Kidney epithelial cell (primary cell): ENCODE data around the gene MEGF6. TPM values are rescaled to one million over a fixed set of nuclear protein-coding genes. Genes with fewer than 3 reads are reported as not detected.

Source experiments
- DNase-seq: peaks from one replicate; pipeline ENCODE4 v3.0.0-alpha.2; 2010; ENCODE audit warnings: low read depth
- H3K27me3 ChIP-seq: 2 replicates; pipeline ENCODE4 v1.6.0; 2011; ENCODE audit warnings: low read length; ENCODE audit not compliant: control insufficient read depth, insufficient read depth
- H3K36me3 ChIP-seq: 2 replicates; pipeline ENCODE4 v1.5.1; 2011; ENCODE audit warnings: low read length; ENCODE audit not compliant: control insufficient read depth, insufficient read depth
- H3K4me3 ChIP-seq: 2 replicates; pipeline ENCODE4 v1.5.1; 2011; ENCODE audit warnings: low read depth, mild to moderate bottlenecking, control low read depth, low read length
- total RNA-seq: library from RNA; depleted of rRNA; stranded (reverse); fragments of >200 nt; gene quantifications from 2 replicates; pipeline ENCODE4 v1.2.3, GENCODE V29; 2015
- TF ChIP-seq, protein P1 (sequence below): IDR thresholded peaks from 2 replicates; pipeline ENCODE4 v1.5.1; 2011; ENCODE audit warnings: mild to moderate bottlenecking, moderate library complexity, low read length, control low read depth, inconsistent platforms; ENCODE audit not compliant: insufficient read depth, poor library complexity, severe bottlenecking

Gene MEGF6
- total RNA-seq, 1 donor from 2014 or later = 13.1 TPM

DNA sequence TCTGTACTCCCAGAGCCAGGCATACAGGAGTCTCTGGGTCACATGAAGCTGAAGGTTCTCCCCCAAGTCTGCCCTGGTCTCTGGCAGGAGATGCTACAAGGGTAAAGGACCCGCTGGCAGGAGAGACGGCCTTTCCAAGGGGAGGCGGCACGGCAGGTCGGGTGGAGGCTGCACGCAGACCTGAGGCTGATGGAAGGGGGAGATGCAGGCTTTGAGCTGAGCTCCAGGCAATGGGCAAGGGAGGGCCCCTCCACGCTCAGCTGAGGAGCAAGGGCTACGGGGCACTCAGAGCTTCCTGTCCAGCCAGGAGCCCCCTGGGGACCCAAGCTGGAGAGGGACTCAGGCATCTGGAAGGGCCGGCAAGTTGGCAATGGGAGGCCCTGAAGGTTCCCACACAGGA is 50.3 kb downstream of the MEGF6 start:
- TF ChIP-seq, protein P1, sequence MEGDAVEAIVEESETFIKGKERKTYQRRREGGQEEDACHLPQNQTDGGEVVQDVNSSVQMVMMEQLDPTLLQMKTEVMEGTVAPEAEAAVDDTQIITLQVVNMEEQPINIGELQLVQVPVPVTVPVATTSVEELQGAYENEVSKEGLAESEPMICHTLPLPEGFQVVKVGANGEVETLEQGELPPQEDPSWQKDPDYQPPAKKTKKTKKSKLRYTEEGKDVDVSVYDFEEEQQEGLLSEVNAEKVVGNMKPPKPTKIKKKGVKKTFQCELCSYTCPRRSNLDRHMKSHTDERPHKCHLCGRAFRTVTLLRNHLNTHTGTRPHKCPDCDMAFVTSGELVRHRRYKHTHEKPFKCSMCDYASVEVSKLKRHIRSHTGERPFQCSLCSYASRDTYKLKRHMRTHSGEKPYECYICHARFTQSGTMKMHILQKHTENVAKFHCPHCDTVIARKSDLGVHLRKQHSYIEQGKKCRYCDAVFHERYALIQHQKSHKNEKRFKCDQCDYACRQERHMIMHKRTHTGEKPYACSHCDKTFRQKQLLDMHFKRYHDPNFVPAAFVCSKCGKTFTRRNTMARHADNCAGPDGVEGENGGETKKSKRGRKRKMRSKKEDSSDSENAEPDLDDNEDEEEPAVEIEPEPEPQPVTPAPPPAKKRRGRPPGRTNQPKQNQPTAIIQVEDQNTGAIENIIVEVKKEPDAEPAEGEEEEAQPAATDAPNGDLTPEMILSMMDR = no peak
- H3K27me3 ChIP-seq = peaks cover 26% of the 10 kb centered on the region
- no peaks in the 10 kb centered on the region for H3K36me3 ChIP-seq
- no peak for DNase-seq
- no peak overlapping the region for H3K4me3 ChIP-seq

DNA sequence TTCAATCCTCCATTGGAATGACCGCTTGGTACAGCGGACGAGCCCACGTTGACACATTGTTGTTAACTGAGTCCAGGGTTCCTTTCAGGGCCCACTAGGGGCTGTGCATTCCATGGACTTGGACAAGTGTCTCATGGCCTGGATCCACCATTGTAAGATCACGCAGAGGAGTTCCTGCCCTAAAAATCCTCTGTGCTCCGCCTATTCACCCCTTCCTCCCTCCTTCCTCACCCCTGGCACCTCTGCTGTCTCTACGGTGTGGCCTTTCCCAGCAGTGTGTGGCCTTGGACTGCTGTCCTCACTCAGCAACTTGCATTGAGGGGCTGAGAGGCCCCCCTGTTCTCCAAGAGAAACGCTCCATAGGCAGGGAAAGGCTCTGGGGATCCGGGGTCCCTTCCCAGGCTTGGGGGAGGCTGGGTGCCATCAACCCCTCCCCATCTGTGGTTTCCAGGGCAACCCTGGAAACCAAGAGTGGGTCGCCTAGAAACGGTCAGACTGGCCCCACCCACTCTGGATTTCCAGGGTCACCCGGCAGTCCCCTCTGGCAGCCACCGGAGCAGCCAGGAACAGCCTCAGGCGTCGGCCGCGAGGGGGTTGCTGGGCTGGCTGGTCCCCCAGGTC is 50.9 kb downstream of the MEGF6 start:
- TF ChIP-seq, protein P1 = no peak
- Histone ChIP-seq H3K36me3 (no peaks in the 10 kb centered on the region), H3K27me3 (peaks cover 30% of the 10 kb centered on the region), H3K4me3 (no peak overlapping the region)
- DNase-seq = no peak

DNA sequence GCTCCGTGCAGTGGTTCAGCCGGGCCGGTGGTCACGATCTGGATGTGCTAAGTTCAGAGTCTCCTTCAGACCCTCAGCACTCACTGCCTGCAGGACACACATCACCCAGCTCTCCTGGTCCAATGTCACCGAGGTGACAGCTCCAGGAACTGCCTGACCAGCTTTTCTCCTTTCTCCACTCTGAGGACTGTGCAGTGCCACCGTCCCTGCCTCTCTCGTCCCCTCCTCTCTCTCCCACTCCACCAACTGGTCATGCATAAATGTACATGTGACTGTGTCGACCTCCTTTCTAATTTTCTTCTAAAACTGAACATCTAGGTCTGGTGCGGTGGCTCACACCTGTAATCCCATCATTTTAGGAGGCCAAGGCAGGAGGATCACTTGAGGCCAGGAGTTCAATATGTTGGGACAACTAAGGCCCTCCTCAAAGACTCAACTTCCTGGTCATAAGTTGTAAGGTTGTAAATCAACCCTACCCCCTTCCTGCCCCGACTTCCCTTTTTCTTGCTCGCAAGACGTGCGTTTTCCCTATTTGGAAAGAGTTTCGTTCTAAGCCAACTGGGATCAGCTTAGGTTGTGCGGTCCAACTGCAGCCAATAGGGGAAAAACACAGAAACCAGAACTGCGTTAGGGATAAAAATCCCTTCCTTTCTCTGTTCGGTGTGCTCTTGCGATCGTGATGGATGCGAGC is 53.1 kb downstream of the MEGF6 start:
- TF ChIP-seq, protein P1 = no peak
- DNase-seq = no peak
- H3K4me3 ChIP-seq = no peak overlapping the region
- H3K36me3 ChIP-seq = no peaks in the 10 kb centered on the region
- peaks cover 34% of the 10 kb centered on the region for H3K27me3 ChIP-seq

DNA sequence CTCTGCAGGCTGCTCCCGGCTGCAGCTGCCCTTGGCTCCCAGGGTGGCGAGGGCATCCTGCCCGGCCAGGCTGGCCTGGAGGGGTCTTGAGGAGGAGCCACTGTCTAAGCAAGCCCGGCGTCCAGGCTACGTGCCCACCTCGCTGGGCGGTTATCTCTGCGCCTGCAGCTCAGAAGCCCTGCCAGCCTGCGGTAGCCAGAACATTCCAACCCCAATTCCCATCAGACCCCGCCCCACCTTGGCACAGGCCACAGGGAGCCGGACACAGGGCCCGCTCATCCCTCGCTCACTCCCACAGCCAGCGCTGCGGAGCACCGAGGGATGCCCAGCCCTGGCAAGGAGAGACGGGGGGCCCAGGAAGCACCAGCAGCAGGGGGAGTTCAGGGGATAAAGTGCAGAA is 53.9 kb downstream of the MEGF6 start:
- peaks cover 33% of the 10 kb centered on the region for H3K27me3 ChIP-seq
- H3K4me3 ChIP-seq = no peak overlapping the region
- DNase-seq = no peak
- TF ChIP-seq, protein P1 = no peak
- H3K36me3 ChIP-seq = no peaks in the 10 kb centered on the region

DNA sequence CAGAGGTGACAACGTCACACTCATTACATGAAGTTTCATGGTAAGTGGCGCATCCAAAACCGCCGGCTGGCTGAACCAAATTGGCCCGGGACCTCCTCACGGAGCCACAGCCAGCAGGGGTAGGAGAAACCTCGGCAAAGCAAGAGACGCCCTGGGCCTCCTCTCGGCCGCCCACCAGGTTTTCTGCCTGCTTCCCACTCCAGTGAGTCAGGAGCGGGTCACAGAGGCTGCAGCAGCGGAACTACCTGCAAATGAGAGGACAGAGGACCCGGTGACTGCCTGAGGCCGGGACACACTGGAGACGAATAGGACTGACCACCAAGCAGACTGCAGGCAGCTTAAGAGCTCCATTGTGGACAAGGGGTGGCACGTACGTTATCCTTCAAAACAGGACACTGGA is 55.0 kb downstream of the MEGF6 start:
- DNase-seq = no peak
- peaks cover 33% of the 10 kb centered on the region for H3K27me3 ChIP-seq

More for the DNA sequence above, 55.0 kb downstream of the MEGF6 start:
- H3K36me3 ChIP-seq = no peaks in the 10 kb centered on the region
- TF ChIP-seq, protein P1 = no peak
- H3K4me3 ChIP-seq = no peak overlapping the region
